NCI-H460 (cell line): ENCODE measurements around the gene CCSER1. TPM values are rescaled to one million over a fixed set of nuclear protein-coding genes. Genes with fewer than 3 reads are reported as not detected.
A peak's percentile ranks its signal among the peaks of the same experiment; 100 is the strongest.

ENCODE experiments used
- DNase-seq: peaks from one replicate; pipeline ENCODE4 v3.0.0-alpha.2; 2016; ENCODE audit warnings: low read depth; ENCODE audit errors: extremely low read depth
- total RNA-seq: library from RNA; depleted of rRNA; stranded (reverse); fragments of >200 nt; shearing (Covaris generic); gene quantifications from 2 replicates; pipeline ENCODE4 v1.2.3, GENCODE V29; 2014

The CCSER1 gene
- total RNA-seq, 1 experiment from 2014 or later = 1.1 TPM

- DNase-seq = no peak
These were observed 632 bp downstream of the CCSER1 start for GRCh38 chr4:90127706-90128345.

- DNase-seq = no peak
These were observed 1.8 kb downstream of the CCSER1 start for GRCh38 chr4:90128961-90129495.

GRCh38 chr4:90130076-90130475, 2.9 kb downstream of the CCSER1 start:
- no peak for DNase-seq

GRCh38 chr4:90137555-90137954, 10.4 kb downstream of the CCSER1 start:
- peak; percentile 27 for DNase-seq

GRCh38 chr4:90142081-90142480, 14.9 kb downstream of the CCSER1 start:
- DNase-seq = no peak

GRCh38 chr4:90145319-90145718, 18.1 kb downstream of the CCSER1 start:
- no peak for DNase-seq

- DNase-seq = no peak
These were observed 19.1 kb downstream of the CCSER1 start for GRCh38 chr4:90146306-90146705.

- no peak for DNase-seq
These were observed 21.5 kb downstream of the CCSER1 start for GRCh38 chr4:90148574-90149148.

- no peak for DNase-seq
These were observed 24.8 kb downstream of the CCSER1 start for GRCh38 chr4:90152024-90152423.

GRCh38 chr4:90159193-90159592, 32.0 kb downstream of the CCSER1 start:
- DNase-seq = no peak

- no peak for DNase-seq
These were observed 32.9 kb downstream of the CCSER1 start for GRCh38 chr4:90160044-90160443.

- DNase-seq = no peak
These were observed 35.4 kb downstream of the CCSER1 start for GRCh38 chr4:90162566-90162965.

GRCh38 chr4:90163872-90164271, 36.7 kb downstream of the CCSER1 start:
- no peak for DNase-seq

- no peak for DNase-seq
These were observed 38.7 kb downstream of the CCSER1 start for GRCh38 chr4:90165883-90166282.

GRCh38 chr4:90171491-90171890, 44.3 kb downstream of the CCSER1 start:
- no peak for DNase-seq

GRCh38 chr4:90174621-90175023, 47.4 kb downstream of the CCSER1 start:
- DNase-seq = no peak

GRCh38 chr4:90181644-90182043, 54.5 kb downstream of the CCSER1 start:
- DNase-seq = no peak

- no peak for DNase-seq
These were observed 56.1 kb downstream of the CCSER1 start for GRCh38 chr4:90183254-90183653.

GRCh38 chr4:90184560-90184959, 57.4 kb downstream of the CCSER1 start:
- DNase-seq = no peak

GRCh38 chr4:90185416-90185815, 58.2 kb downstream of the CCSER1 start:
- DNase-seq = no peak

GRCh38 chr4:90186229-90186628, 59.0 kb downstream of the CCSER1 start:
- no peak for DNase-seq

GRCh38 chr4:90187148-90187884, 60.1 kb downstream of the CCSER1 start:
- DNase-seq = no peak
